ENCODE measurements around the gene CCDC191. TPM values are rescaled to one million over a fixed set of nuclear protein-coding genes. Genes with fewer than 3 reads are reported as not detected.

CCDC191 gene
- polyA plus RNA-seq, 3 donors, result 0.48 to 2.9 (median 1.2) TPM

DNA sequence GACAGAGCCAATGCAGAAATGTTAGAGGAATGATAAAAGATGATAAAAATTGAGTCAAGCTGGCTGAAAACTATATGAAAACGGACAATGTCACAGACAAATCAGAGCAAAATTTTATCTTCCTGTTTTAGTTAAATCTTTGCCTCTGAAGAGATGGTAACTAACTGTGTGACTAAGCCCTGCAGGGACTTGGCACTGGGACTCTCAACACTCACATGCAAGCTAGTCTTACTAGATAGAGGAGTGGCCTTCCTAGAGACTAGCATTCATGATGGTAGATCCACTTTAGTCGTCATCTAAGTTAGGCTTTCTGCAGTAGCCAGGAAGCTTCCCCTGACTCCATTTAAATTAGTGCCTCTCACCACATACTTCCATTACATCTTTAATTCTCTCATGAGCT, 4.1 kb downstream of the CCDC191 start:
- H3K27me3 Mint-ChIP-seq (ENCODE audit: low read depth in 3 of 3), result peaks cover 0 to 2% (median 0%) of the 10 kb centered on the region in 3 donors
- Histone ChIP-seq H3K4me3 (replicated peaks in 1 of 3; ENCODE audit: low read depth in 2 of 3, low read length in 3 of 3) (no peak overlapping the region), H3K79me2 (ENCODE audit: insufficient read depth, low read length) (peaks cover 7% of the 10 kb centered on the region), H3K27ac (ENCODE audit: low read depth in 1 of 2, low read length in 2 of 2) (no peak overlapping the region), H3K27me3 (ENCODE audit: control insufficient read depth in 2 of 2, insufficient read depth in 2 of 2, low read length in 2 of 2) (no peaks in the 10 kb centered on the region), H3K9me3 (replicated peaks in 1 of 2; ENCODE audit: control insufficient read depth in 1 of 2, insufficient read depth in 1 of 2, low read length in 2 of 2) (no peaks in the 10 kb centered on the region), H3K36me3 (replicated peaks in 1 of 2; ENCODE audit: control insufficient read depth in 1 of 2, insufficient read depth in 2 of 2, low read length in 2 of 2) (no peaks in the 10 kb centered on the region), H3K4me2 (replicated peaks; ENCODE audit: extremely low read depth, low read length, poor library complexity, severe bottlenecking) (no peak overlapping the region), H3K9ac (ENCODE audit: insufficient read depth, low read length, poor library complexity, severe bottlenecking) (no peak overlapping the region), H4K20me1 (ENCODE audit: insufficient read depth, low read length) (no peaks in the 10 kb centered on the region), H3K4me1 (ENCODE audit: control insufficient read depth in 1 of 2, insufficient read depth in 2 of 2, low read length in 2 of 2) (peaks cover 6 to 10% of the 10 kb centered on the region in 2 donors), H2AFZ (ENCODE audit: insufficient read depth, low read depth, low read length, poor library complexity, severe bottlenecking) (no peak overlapping the region)
- H3K27ac Mint-ChIP-seq, result no peak overlapping the region
- TF ChIP-seq, protein P1, sequence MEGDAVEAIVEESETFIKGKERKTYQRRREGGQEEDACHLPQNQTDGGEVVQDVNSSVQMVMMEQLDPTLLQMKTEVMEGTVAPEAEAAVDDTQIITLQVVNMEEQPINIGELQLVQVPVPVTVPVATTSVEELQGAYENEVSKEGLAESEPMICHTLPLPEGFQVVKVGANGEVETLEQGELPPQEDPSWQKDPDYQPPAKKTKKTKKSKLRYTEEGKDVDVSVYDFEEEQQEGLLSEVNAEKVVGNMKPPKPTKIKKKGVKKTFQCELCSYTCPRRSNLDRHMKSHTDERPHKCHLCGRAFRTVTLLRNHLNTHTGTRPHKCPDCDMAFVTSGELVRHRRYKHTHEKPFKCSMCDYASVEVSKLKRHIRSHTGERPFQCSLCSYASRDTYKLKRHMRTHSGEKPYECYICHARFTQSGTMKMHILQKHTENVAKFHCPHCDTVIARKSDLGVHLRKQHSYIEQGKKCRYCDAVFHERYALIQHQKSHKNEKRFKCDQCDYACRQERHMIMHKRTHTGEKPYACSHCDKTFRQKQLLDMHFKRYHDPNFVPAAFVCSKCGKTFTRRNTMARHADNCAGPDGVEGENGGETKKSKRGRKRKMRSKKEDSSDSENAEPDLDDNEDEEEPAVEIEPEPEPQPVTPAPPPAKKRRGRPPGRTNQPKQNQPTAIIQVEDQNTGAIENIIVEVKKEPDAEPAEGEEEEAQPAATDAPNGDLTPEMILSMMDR (IDR thresholded peaks at IDR 0.05), result no peak
- H3K4me3 Mint-ChIP-seq, result no peak overlapping the region
- 100% methylated on average over 1 of the region's 2 CpGs for WGBS (ENCODE audit: insufficient coverage)
- no peaks in the 10 kb centered on the region for H3K36me3 Mint-ChIP-seq
- intact Hi-C loops (cut with micrococcal nuclease), result loop anchor here (10.0 kb wide), 2 partner anchors 217 to 1093 kb away; partner anchors contain the start of genes GRAMD1C (in 1 of the 2) and ZBTB20 (in 1 of the 2)
- H3K9me3 Mint-ChIP-seq, result peaks cover 0 to 2% (median 0%) of the 10 kb centered on the region in 7 donors
- peaks cover 8% of the 10 kb centered on the region for H3K4me1 Mint-ChIP-seq
- no peak for DNase-seq

DNA sequence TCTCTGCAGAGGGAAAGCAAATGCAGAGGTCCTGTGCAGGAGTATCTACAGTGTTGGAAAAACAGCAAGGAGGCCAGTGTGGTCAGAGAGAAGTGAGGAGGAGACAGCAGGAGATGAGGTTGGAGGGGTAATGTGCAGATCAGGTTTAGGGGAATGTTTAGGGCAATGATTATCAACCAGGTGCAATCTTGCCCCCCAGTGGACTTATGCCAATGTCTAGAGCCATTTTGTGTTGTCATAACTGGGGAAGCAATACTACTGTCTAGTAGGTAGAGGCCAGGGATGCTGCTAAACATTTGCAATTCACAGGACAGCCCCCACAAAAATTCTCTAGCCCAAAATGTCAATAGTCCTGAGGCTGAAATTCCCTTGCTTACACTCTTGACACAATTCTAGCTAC, 13.1 kb downstream of the CCDC191 start:
- H3K36me3 Mint-ChIP-seq, result peaks cover 0 to 6% of the 10 kb centered on the region in 2 donors
- Histone ChIP-seq H3K27me3 (ENCODE audit: control insufficient read depth in 2 of 2, insufficient read depth in 2 of 2, low read length in 2 of 2) (no peaks in the 10 kb centered on the region), H3K9me3 (replicated peaks in 1 of 2; ENCODE audit: control insufficient read depth in 1 of 2, insufficient read depth in 1 of 2, low read length in 2 of 2) (no peaks in the 10 kb centered on the region), H3K4me3 (replicated peaks in 1 of 3; ENCODE audit: low read depth in 2 of 3, low read length in 3 of 3) (no peak overlapping the region), H4K20me1 (ENCODE audit: insufficient read depth, low read length) (no peaks in the 10 kb centered on the region), H3K79me2 (ENCODE audit: insufficient read depth, low read length) (no peaks in the 10 kb centered on the region), H3K4me2 (replicated peaks; ENCODE audit: extremely low read depth, low read length, poor library complexity, severe bottlenecking) (no peak overlapping the region), H3K36me3 (replicated peaks in 1 of 2; ENCODE audit: control insufficient read depth in 1 of 2, insufficient read depth in 2 of 2, low read length in 2 of 2) (no peaks in the 10 kb centered on the region), H2AFZ (ENCODE audit: insufficient read depth, low read depth, low read length, poor library complexity, severe bottlenecking) (no peak overlapping the region), H3K9ac (ENCODE audit: insufficient read depth, low read length, poor library complexity, severe bottlenecking) (no peak overlapping the region), H3K27ac (ENCODE audit: low read depth in 1 of 2, low read length in 2 of 2) (no peak overlapping the region), H3K4me1 (ENCODE audit: control insufficient read depth in 1 of 2, insufficient read depth in 2 of 2, low read length in 2 of 2) (no peaks in the 10 kb centered on the region)
- no peaks in the 10 kb centered on the region for H3K4me1 Mint-ChIP-seq
- H3K27me3 Mint-ChIP-seq (ENCODE audit: low read depth in 3 of 3), result no peaks in the 10 kb centered on the region
- H3K9me3 Mint-ChIP-seq, result peaks cover 0 to 3% (median 0%) of the 10 kb centered on the region in 7 donors
- DNase-seq, result no peak
- no peak overlapping the region for H3K27ac Mint-ChIP-seq
- intact Hi-C loops (cut with micrococcal nuclease), result no loop called here
- TF ChIP-seq, protein P1 (IDR thresholded peaks at IDR 0.05), result no peak
- no peak overlapping the region for H3K4me3 Mint-ChIP-seq
